Erythroblast (primary cell): Measurements from ENCODE around the gene TMEM156.

ENCODE experiments used
- DNase-seq, 2 experiments: peaks; one replicate each; lab custom pipeline; 2025; lab: John Stamatoyannopoulos, UW
- GATA1 ChIP-seq: IDR thresholded peaks from 2 replicates; pipeline ENCODE4 v1.6.1; 2011; ENCODE audit warnings: low read depth, mild to moderate bottlenecking, control low read depth, low read length, moderate library complexity
- POLR2A ChIP-seq: IDR thresholded peaks from 2 replicates; pipeline ENCODE4 v1.6.1; 2011; ENCODE audit warnings: mild to moderate bottlenecking, low read length

TMEM156 gene

GRCh38 chr4:39032218-39033085 is at the start of gene TMEM156:
TMEM156 (minus strand) TSS chr4:39032409; CDS start chr4:39032313, 96 bp downstream.
- no peak for DNase-seq
- TF ChIP-seq GATA1 (no peak), POLR2A (no peak)

GRCh38 chr4:39078829-39079228 is 46.6 kb upstream of the TMEM156 start:
- TF ChIP-seq POLR2A (no peak), GATA1 (no peak)
- no peak for DNase-seq

- TF ChIP-seq POLR2A (no peak), GATA1 (no peak)
- DNase-seq = no peak
Observed at GRCh38 chr4:39068907-39069306, 36.7 kb upstream of the TMEM156 start.

- DNase-seq = no peak
- TF ChIP-seq POLR2A = no peak
- no peak for TF ChIP-seq GATA1
Observed at GRCh38 chr4:39067451-39067850, 35.2 kb upstream of the TMEM156 start.

- DNase-seq = no peak
- TF ChIP-seq GATA1 (no peak), POLR2A (no peak)
Observed at GRCh38 chr4:39067031-39067430, 34.8 kb upstream of the TMEM156 start.

GRCh38 chr4:39066371-39066770 is 34.2 kb upstream of the TMEM156 start:
- TF ChIP-seq POLR2A = no peak
- no peak for TF ChIP-seq GATA1
- DNase-seq = no peak

- no peak for DNase-seq
- TF ChIP-seq GATA1 (no peak), POLR2A (no peak)
Observed at GRCh38 chr4:39063430-39063829, 31.2 kb upstream of the TMEM156 start.

- DNase-seq = no peak
Observed at GRCh38 chr4:39062770-39063097, 30.5 kb upstream of the TMEM156 start.

GRCh38 chr4:39062094-39062769 is 30.0 kb upstream of the TMEM156 start, which contains the start of gene KLHL5:
KLHL5 (plus strand) TSS chr4:39062232; CDS start chr4:39062653, 421 bp downstream.
- DNase-seq = no peak
- TF ChIP-seq POLR2A = no peak
- no peak for TF ChIP-seq GATA1

More at GRCh38 chr4:39062770-39063097, 30.5 kb upstream of the TMEM156 start:
- TF ChIP-seq POLR2A (no peak), GATA1 (no peak)

- TF ChIP-seq POLR2A = no peak
- TF ChIP-seq GATA1 = no peak
- DNase-seq = no peak
Observed at GRCh38 chr4:39061457-39061856, 29.2 kb upstream of the TMEM156 start.

- TF ChIP-seq POLR2A (no peak), GATA1 (no peak)
- no peak for DNase-seq
Observed at GRCh38 chr4:39056023-39056422, 23.8 kb upstream of the TMEM156 start.

- TF ChIP-seq GATA1 = no peak
- TF ChIP-seq POLR2A = no peak
- DNase-seq = peak; percentile 16 to 24
Observed at GRCh38 chr4:39054497-39054896, 22.3 kb upstream of the TMEM156 start.

- TF ChIP-seq GATA1 = no peak
- TF ChIP-seq POLR2A = no peak
- no peak for DNase-seq
Observed at GRCh38 chr4:39053983-39054382, 21.8 kb upstream of the TMEM156 start.

- no peak for TF ChIP-seq POLR2A
- no peak for TF ChIP-seq GATA1
- DNase-seq = no peak
Observed at GRCh38 chr4:39051492-39051891, 19.3 kb upstream of the TMEM156 start.

GRCh38 chr4:39050590-39050989 is 18.4 kb upstream of the TMEM156 start:
- TF ChIP-seq POLR2A (no peak), GATA1 (no peak)
- DNase-seq = no peak
